Glutamatergic neuron (in vitro differentiated cells): Measurements from ENCODE around the gene ATG4C. TPM values are rescaled to one million over a fixed set of nuclear protein-coding genes. Genes with fewer than 3 reads are reported as not detected.

Experiments used
- DNase-seq: peaks from one replicate; pipeline ENCODE4 v3.0.0; 2022
- H3K27ac Mint-ChIP-seq: one replicate; pipeline ENCODE4 v1.8.0; 2020; ENCODE audit warnings: mild to moderate bottlenecking, mixed read lengths, inconsistent platforms; ENCODE audit not compliant: unreplicated experiment
- H3K27me3 Mint-ChIP-seq: one replicate; pipeline ENCODE4 v1.8.0; 2020; ENCODE audit warnings: mild to moderate bottlenecking, moderate library complexity, mixed read lengths, inconsistent platforms; ENCODE audit not compliant: unreplicated experiment
- H3K36me3 Mint-ChIP-seq: one replicate; pipeline ENCODE4 v1.8.0; 2020; ENCODE audit warnings: mild to moderate bottlenecking, mixed read lengths, inconsistent platforms; ENCODE audit not compliant: unreplicated experiment
- H3K4me1 Mint-ChIP-seq: one replicate; pipeline ENCODE4 v1.8.0; 2020; ENCODE audit warnings: mild to moderate bottlenecking, low read depth, mixed read lengths, inconsistent platforms; ENCODE audit not compliant: unreplicated experiment
- H3K4me3 Mint-ChIP-seq: one replicate; pipeline ENCODE4 v1.8.0; 2020; ENCODE audit warnings: mild to moderate bottlenecking, mixed read lengths, inconsistent platforms; ENCODE audit not compliant: unreplicated experiment
- H3K9me3 Mint-ChIP-seq: one replicate; pipeline ENCODE4 v1.8.0; 2020; ENCODE audit warnings: mild to moderate bottlenecking, moderate library complexity, mixed read lengths, inconsistent platforms; ENCODE audit not compliant: unreplicated experiment
- CTCF ChIP-seq: fragments of 200-600 bp; sonication (generic); IDR thresholded peaks from one replicate; pipeline ENCODE4 v1.5.0; 2021; ENCODE audit not compliant: partially characterized antibody, unreplicated experiment
- total RNA-seq: library from RNA; stranded (reverse); fragmentation: NEBNext Ultra II Directional; extraction: Animal tissue kit (Norgen Biotek cat#: 25700); gene quantifications from one replicate; pipeline ENCODE4 v1.2.1, GENCODE V29; 2021; ENCODE audit not compliant: unreplicated experiment

Gene ATG4C
- total RNA-seq, 1 donor from 2014 or later = 8.7 TPM

DNA sequence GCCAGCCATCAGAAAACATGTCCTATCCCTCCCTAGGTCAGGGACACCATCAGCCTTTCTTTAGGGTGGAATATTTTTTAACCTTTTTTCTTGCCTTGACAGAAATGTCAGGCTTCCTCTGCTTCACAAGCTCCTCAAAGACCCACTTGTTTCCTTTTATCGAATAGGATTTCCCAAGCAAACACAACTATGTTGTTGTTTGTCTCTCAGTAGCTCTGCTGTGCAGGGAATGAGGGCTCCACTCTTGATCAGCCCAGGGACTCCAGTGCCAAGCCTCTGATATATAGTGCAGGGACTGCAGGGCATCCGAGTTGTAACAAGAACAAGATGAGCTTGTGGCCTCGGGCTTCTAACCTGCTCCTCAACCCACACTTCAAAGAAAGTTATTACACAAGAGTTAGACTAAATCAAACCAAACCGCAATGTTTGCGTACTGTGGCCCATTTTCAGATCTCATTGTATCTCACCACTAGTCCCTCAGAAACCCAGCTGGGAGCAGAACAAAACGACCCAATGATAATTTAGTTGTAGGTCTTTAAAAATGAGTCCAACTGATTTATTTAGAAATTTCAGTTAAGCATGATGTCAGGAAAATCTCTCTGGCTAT lies 108.1 kb downstream of the ATG4C start:
- Mint-ChIP-seq H3K36me3 (no peaks in the 10 kb centered on the region), H3K27ac (no peak overlapping the region), H3K4me1 (no peaks in the 10 kb centered on the region), H3K4me3 (no peak overlapping the region), H3K9me3 (peaks cover 2% of the 10 kb centered on the region), H3K27me3 (no peaks in the 10 kb centered on the region)
- no peak for DNase-seq
- no peak for TF ChIP-seq CTCF

DNA sequence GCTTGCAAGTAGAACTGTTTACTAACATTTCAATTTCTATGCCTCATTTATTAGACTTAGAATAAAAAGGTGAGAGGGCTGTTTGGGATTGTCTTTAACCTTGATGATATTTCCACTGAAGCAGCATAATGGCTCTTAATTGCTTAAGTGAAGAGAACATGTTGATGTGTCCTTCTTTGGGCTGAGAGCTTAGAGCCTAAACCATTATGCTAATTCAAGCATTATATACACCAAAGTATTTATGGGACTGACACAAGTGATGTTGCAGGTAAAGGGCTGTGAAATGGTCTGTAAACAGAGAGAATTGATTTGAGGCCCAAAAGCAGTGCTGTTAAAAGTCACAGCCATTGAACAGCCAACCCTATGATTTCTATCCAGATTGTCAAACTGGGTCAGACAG lies 113.9 kb downstream of the ATG4C start:
- no peak for TF ChIP-seq CTCF
- DNase-seq = no peak
- Mint-ChIP-seq H3K36me3 (no peaks in the 10 kb centered on the region), H3K27me3 (no peaks in the 10 kb centered on the region), H3K4me3 (no peak overlapping the region), H3K4me1 (peaks cover 10% of the 10 kb centered on the region), H3K9me3 (no peaks in the 10 kb centered on the region), H3K27ac (no peak overlapping the region)

- Mint-ChIP-seq H3K36me3 (no peaks in the 10 kb centered on the region), H3K27me3 (peaks cover 1% of the 10 kb centered on the region), H3K4me1 (peaks cover 21% of the 10 kb centered on the region), H3K9me3 (no peaks in the 10 kb centered on the region), H3K4me3 (no peak overlapping the region), H3K27ac (no peak overlapping the region)
- no peak for DNase-seq
- no peak for TF ChIP-seq CTCF
Measured at GRCh38 chr1:62900566-62900965, 116.6 kb downstream of the ATG4C start.

- TF ChIP-seq CTCF = no peak
- peaks cover 1% of the 10 kb centered on the region for H3K27me3 Mint-ChIP-seq
- DNase-seq = no peak
- H3K9me3 Mint-ChIP-seq = no peaks in the 10 kb centered on the region
- H3K4me1 Mint-ChIP-seq = peaks cover 21% of the 10 kb centered on the region
- no peaks in the 10 kb centered on the region for H3K36me3 Mint-ChIP-seq
- no peak overlapping the region for H3K27ac Mint-ChIP-seq
- H3K4me3 Mint-ChIP-seq = no peak overlapping the region
Measured at GRCh38 chr1:62901650-62902049, 117.7 kb downstream of the ATG4C start.

- peaks cover 13% of the 10 kb centered on the region for H3K4me1 Mint-ChIP-seq
Measured at GRCh38 chr1:62903522-62903921, 119.6 kb downstream of the ATG4C start.

More at GRCh38 chr1:62903522-62903921, 119.6 kb downstream of the ATG4C start:
- no peak overlapping the region for H3K27ac Mint-ChIP-seq
- no peaks in the 10 kb centered on the region for H3K36me3 Mint-ChIP-seq
- H3K4me3 Mint-ChIP-seq = no peak overlapping the region
- TF ChIP-seq CTCF = no peak
- H3K9me3 Mint-ChIP-seq = no peaks in the 10 kb centered on the region
- peaks cover 1% of the 10 kb centered on the region for H3K27me3 Mint-ChIP-seq
- no peak for DNase-seq
